ENCODE measurements around the gene LNX2.

Gene LNX2

GRCh38 chr13:27559719-27560118 lies 60.6 kb downstream of the LNX2 start:
- Histone ChIP-seq H3K27ac (no peak overlapping the region), H3K9me3 (ENCODE audit: severe bottlenecking) (no peaks in the 10 kb centered on the region)

GRCh38 chr13:27556109-27556508 lies 64.2 kb downstream of the LNX2 start:
- H3K27me3 ChIP-seq (ENCODE audit: insufficient read depth, low read depth, severe bottlenecking): no peaks in the 10 kb centered on the region
- H3K36me3 ChIP-seq: peaks cover 19% of the 10 kb centered on the region
- no peak overlapping the region for H3K27ac ChIP-seq
- no peak overlapping the region for H3K4me3 ChIP-seq (ENCODE audit: low read depth, low read length)
- H3K9me3 ChIP-seq (ENCODE audit: severe bottlenecking): no peaks in the 10 kb centered on the region
- no peak for TF ChIP-seq CTCF (IDR thresholded peaks at IDR 0.05; ENCODE audit: low read depth, low read length)
- no peak for DNase-seq

More at GRCh38 chr13:27559719-27560118, 60.6 kb downstream of the LNX2 start:
- DNase-seq: no peak
- no peaks in the 10 kb centered on the region for H3K27me3 ChIP-seq (ENCODE audit: insufficient read depth, low read depth, severe bottlenecking)
- TF ChIP-seq CTCF (IDR thresholded peaks at IDR 0.05; ENCODE audit: low read depth, low read length): no peak
- peaks cover 16% of the 10 kb centered on the region for H3K36me3 ChIP-seq
- H3K4me3 ChIP-seq (ENCODE audit: low read depth, low read length): no peak overlapping the region

- Histone ChIP-seq H3K36me3 (peaks cover 38% of the 10 kb centered on the region), H3K4me3 (ENCODE audit: low read depth, low read length) (no peak overlapping the region), H3K27me3 (ENCODE audit: insufficient read depth, low read depth, severe bottlenecking) (no peaks in the 10 kb centered on the region), H3K27ac (no peak overlapping the region), H3K9me3 (ENCODE audit: severe bottlenecking) (no peaks in the 10 kb centered on the region)
- TF ChIP-seq CTCF (IDR thresholded peaks at IDR 0.05; ENCODE audit: low read depth, low read length): no peak
- DNase-seq: no peak
Measured at GRCh38 chr13:27551562-27551961, 68.8 kb downstream of the LNX2 start.

GRCh38 chr13:27549406-27549981 lies 70.8 kb downstream of the LNX2 start:
- Histone ChIP-seq H3K27me3 (ENCODE audit: insufficient read depth, low read depth, severe bottlenecking) (no peaks in the 10 kb centered on the region), H3K36me3 (peaks cover 27% of the 10 kb centered on the region), H3K9me3 (ENCODE audit: severe bottlenecking) (no peaks in the 10 kb centered on the region), H3K27ac (no peak overlapping the region), H3K4me3 (ENCODE audit: low read depth, low read length) (no peak overlapping the region)
- TF ChIP-seq CTCF (IDR thresholded peaks at IDR 0.05; ENCODE audit: low read depth, low read length): no peak
- no peak for DNase-seq

- TF ChIP-seq CTCF (IDR thresholded peaks at IDR 0.05; ENCODE audit: low read depth, low read length): no peak
- H3K27ac ChIP-seq: no peak overlapping the region
- no peak for DNase-seq
- no peak overlapping the region for H3K4me3 ChIP-seq (ENCODE audit: low read depth, low read length)
- H3K9me3 ChIP-seq (ENCODE audit: severe bottlenecking): no peaks in the 10 kb centered on the region
- no peaks in the 10 kb centered on the region for H3K27me3 ChIP-seq (ENCODE audit: insufficient read depth, low read depth, severe bottlenecking)
- no peaks in the 10 kb centered on the region for H3K36me3 ChIP-seq
Measured at GRCh38 chr13:27542220-27542619, 78.1 kb downstream of the LNX2 start.

- Histone ChIP-seq H3K27me3 (ENCODE audit: insufficient read depth, low read depth, severe bottlenecking) (peaks cover 3% of the 10 kb centered on the region), H3K9me3 (ENCODE audit: severe bottlenecking) (no peaks in the 10 kb centered on the region), H3K36me3 (no peaks in the 10 kb centered on the region), H3K27ac (no peak overlapping the region), H3K4me3 (ENCODE audit: low read depth, low read length) (no peak overlapping the region)
- DNase-seq: no peak
- TF ChIP-seq CTCF (IDR thresholded peaks at IDR 0.05; ENCODE audit: low read depth, low read length): no peak
Measured at GRCh38 chr13:27541386-27541785, 78.9 kb downstream of the LNX2 start.

All from WERI-Rb-1 (cell line).